Kidney epithelial cell (primary cell): ENCODE results near the gene CLDN17. TPM values are rescaled to one million over a fixed set of nuclear protein-coding genes. Genes with fewer than 3 reads are reported as not detected.

Experiments used
- DNase-seq: peaks from one replicate; pipeline ENCODE4 v3.0.0-alpha.2; 2010; ENCODE audit warnings: low read depth
- H3K27me3 ChIP-seq: 2 replicates; pipeline ENCODE4 v1.6.0; 2011; ENCODE audit warnings: low read length; ENCODE audit not compliant: control insufficient read depth, insufficient read depth
- H3K36me3 ChIP-seq: 2 replicates; pipeline ENCODE4 v1.5.1; 2011; ENCODE audit warnings: low read length; ENCODE audit not compliant: control insufficient read depth, insufficient read depth
- H3K4me3 ChIP-seq: 2 replicates; pipeline ENCODE4 v1.5.1; 2011; ENCODE audit warnings: low read depth, mild to moderate bottlenecking, control low read depth, low read length
- CTCF ChIP-seq: IDR thresholded peaks from 2 replicates; pipeline ENCODE4 v1.5.1; 2011; ENCODE audit warnings: mild to moderate bottlenecking, moderate library complexity, low read length, control low read depth, inconsistent platforms; ENCODE audit not compliant: insufficient read depth, poor library complexity, severe bottlenecking
- total RNA-seq: library from RNA; depleted of rRNA; stranded (reverse); fragments of >200 nt; gene quantifications from 2 replicates; pipeline ENCODE4 v1.2.3, GENCODE V29; 2015

CLDN17 gene
- not detected in 2 replicates for total RNA-seq

- H3K36me3 ChIP-seq: no peaks in the 10 kb centered on the region
- H3K4me3 ChIP-seq: no peak within 1 kb of the TSS
- no peak for DNase-seq
- H3K27me3 ChIP-seq: no peaks in the 10 kb centered on the region
- TF ChIP-seq CTCF: no peak
Measured at GRCh38 chr21:30166705-30167104, at the start of gene CLDN17. CLDN17 (minus strand) TSS chr21:30166805; CDS start chr21:30166617, 188 bp downstream.

GRCh38 chr21:30216041-30216723, 49.6 kb upstream of the CLDN17 start, which contains the start of gene CLDN8:
CLDN8 (minus strand) TSS chr21:30216097; CDS start chr21:30215925, 172 bp downstream.
- Histone ChIP-seq H3K36me3 (no peaks in the 10 kb centered on the region), H3K27me3 (no peaks in the 10 kb centered on the region), H3K4me3 (no peak within 1 kb of the TSS)
- TF ChIP-seq CTCF: no peak
- DNase-seq: no peak

GRCh38 chr21:30211071-30211470, 44.5 kb upstream of the CLDN17 start:
- H3K4me3 ChIP-seq: no peak overlapping the region
- no peak for DNase-seq

GRCh38 chr21:30209601-30210000, 43.0 kb upstream of the CLDN17 start:
- H3K27me3 ChIP-seq: no peaks in the 10 kb centered on the region
- no peaks in the 10 kb centered on the region for H3K36me3 ChIP-seq
- TF ChIP-seq CTCF: no peak
- no peak overlapping the region for H3K4me3 ChIP-seq
- no peak for DNase-seq

More at GRCh38 chr21:30211071-30211470, 44.5 kb upstream of the CLDN17 start:
- TF ChIP-seq CTCF: no peak
- H3K36me3 ChIP-seq: no peaks in the 10 kb centered on the region
- H3K27me3 ChIP-seq: no peaks in the 10 kb centered on the region

GRCh38 chr21:30207252-30207579, 40.6 kb upstream of the CLDN17 start:
- Histone ChIP-seq H3K4me3 (no peak overlapping the region), H3K36me3 (no peaks in the 10 kb centered on the region), H3K27me3 (no peaks in the 10 kb centered on the region)
- no peak for TF ChIP-seq CTCF
- DNase-seq: no peak
